Measurements from ENCODE around the gene PMS2. TPM values are rescaled to one million over a fixed set of nuclear protein-coding genes. Genes with fewer than 3 reads are reported as not detected.
"Not testable (repeated sequence)": the region's sequence is repeated elsewhere in the genome, so short reads cannot be mapped to it uniquely, and the experiment has no call there.

The PMS2 gene
- total and polyA plus RNA-seq, 2 donors (not counting 3 experiments of a cell fraction or from before 2014, with no cell fraction given) = 5.2 to 14.5 TPM

DNA sequence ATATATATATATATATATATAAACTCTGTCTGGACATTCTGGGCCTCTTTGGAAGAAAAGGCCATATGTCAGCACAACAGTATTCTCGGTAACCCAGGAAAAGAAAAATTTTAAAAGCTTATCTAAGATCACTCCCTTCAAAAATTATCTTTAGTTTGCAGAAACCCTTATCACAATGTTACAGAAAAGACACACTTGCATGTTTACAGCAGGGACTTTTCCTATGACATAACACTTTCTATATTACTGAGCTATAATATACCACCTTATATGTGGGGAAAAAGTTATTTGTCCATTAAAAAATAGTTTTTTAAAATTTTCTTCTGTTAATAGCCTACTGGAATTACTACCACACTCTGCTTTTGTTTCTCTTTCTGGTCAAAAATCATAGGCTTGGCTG is 47.8 kb upstream of the PMS2 start:
- FAIRE-seq (no peak), DNase-seq (ENCODE audit: low read depth, low spot score) (no peak)
- dilution Hi-C loops (cut with MboI; ENCODE audit: extremely low pct_ligation_motif_present, low sequenced_read_pairs) = no loop called here
- Histone ChIP-seq H3K9me1 (replicated peaks; ENCODE audit: control insufficient read depth, extremely low read depth, insufficient read depth, low read length) (no peaks in the 10 kb centered on the region), H2AFZ (ENCODE audit: low read depth, low read length) (no peak overlapping the region), H3K4me3 (replicated peaks in 1 of 3; ENCODE audit: insufficient read depth in 1 of 3, low read depth in 1 of 3, low read length in 3 of 3) (no peak overlapping the region), H3K9me3 (replicated peaks; ENCODE audit: control insufficient read depth, insufficient read depth, low read length) (no peaks in the 10 kb centered on the region), H3K4me2 (ENCODE audit: insufficient read depth, low read length) (no peak overlapping the region), H3K36me3 (ENCODE audit: control insufficient read depth in 2 of 2, extremely low read depth in 1 of 2, insufficient read depth in 2 of 2, low read length in 2 of 2) (peaks cover 0 to 3% of the 10 kb centered on the region in 2 experiments), H3K9ac (replicated peaks; ENCODE audit: extremely low read depth, insufficient read depth, low read length) (no peak overlapping the region), H4K20me1 (replicated peaks; ENCODE audit: control insufficient read depth, extremely low read depth, insufficient read depth, low read length) (no peaks in the 10 kb centered on the region), H3K4me1 (ENCODE audit: control insufficient read depth, extremely low read depth, insufficient read depth, low read length) (peaks cover 13% of the 10 kb centered on the region), H3K79me2 (ENCODE audit: control insufficient read depth, insufficient read depth, low read length) (peaks cover 33% of the 10 kb centered on the region), H3K27me3 (ENCODE audit: control insufficient read depth in 2 of 2, insufficient read depth in 2 of 2, low read length in 2 of 2) (no peaks in the 10 kb centered on the region), H3K27ac (ENCODE audit: insufficient read depth, low read depth, low read length) (no peak overlapping the region)
- POLR2A ChIA-PET = interaction anchor here (0.8 to 1.0 kb wide), 2 partner anchors 16 to 22 kb away, joined by 4 read pairs; no protein-coding TSS in a partner anchor
- CTCF ChIA-PET = interaction anchor here (1.0 kb wide), 1 partner anchor 50 kb away, joined by 3 read pairs; no protein-coding TSS in a partner anchor
- BruUV-seq (replicated peaks) = no TSS peak
- intact Hi-C loops (cut with micrococcal nuclease) = no loop called here
- no peak for TF ChIP-seq EZH2 (IDR thresholded peaks at IDR 0.05; ENCODE audit: borderline replicate concordance, low read depth, low read length, severe bottlenecking)
- no peak for TF ChIP-seq MYC (IDR thresholded peaks at IDR 0.05; ENCODE audit: low read depth, low read length)
- TF ChIP-seq GATA2 (IDR thresholded peaks at IDR 0.05; ENCODE audit: insufficient read depth, insufficient read length, low read depth, low read length) = no peak
- no peak for TF ChIP-seq FOS (IDR thresholded peaks at IDR 0.05; ENCODE audit: borderline replicate concordance, insufficient read depth, low read length)
- TF ChIP-seq JUN (IDR thresholded peaks at IDR 0.05; ENCODE audit: borderline replicate concordance, insufficient read depth, insufficient read length, low read depth) = no peak
- TF ChIP-seq, protein P1, sequence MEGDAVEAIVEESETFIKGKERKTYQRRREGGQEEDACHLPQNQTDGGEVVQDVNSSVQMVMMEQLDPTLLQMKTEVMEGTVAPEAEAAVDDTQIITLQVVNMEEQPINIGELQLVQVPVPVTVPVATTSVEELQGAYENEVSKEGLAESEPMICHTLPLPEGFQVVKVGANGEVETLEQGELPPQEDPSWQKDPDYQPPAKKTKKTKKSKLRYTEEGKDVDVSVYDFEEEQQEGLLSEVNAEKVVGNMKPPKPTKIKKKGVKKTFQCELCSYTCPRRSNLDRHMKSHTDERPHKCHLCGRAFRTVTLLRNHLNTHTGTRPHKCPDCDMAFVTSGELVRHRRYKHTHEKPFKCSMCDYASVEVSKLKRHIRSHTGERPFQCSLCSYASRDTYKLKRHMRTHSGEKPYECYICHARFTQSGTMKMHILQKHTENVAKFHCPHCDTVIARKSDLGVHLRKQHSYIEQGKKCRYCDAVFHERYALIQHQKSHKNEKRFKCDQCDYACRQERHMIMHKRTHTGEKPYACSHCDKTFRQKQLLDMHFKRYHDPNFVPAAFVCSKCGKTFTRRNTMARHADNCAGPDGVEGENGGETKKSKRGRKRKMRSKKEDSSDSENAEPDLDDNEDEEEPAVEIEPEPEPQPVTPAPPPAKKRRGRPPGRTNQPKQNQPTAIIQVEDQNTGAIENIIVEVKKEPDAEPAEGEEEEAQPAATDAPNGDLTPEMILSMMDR (IDR thresholded peaks at IDR 0.05; ENCODE audit: extremely low read depth in 1 of 2, insufficient read depth in 1 of 2, low read depth in 1 of 2, low read length in 2 of 2) = no peak
- TF ChIP-seq, protein P2, sequence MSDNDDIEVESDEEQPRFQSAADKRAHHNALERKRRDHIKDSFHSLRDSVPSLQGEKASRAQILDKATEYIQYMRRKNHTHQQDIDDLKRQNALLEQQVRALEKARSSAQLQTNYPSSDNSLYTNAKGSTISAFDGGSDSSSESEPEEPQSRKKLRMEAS (IDR thresholded peaks at IDR 0.05; ENCODE audit: insufficient read depth, insufficient read length) = no peak
- no peak for TF ChIP-seq POLR2AphosphoS5 (IDR thresholded peaks at IDR 0.05; ENCODE audit: insufficient read depth, low read depth, low read length)
- TF ChIP-seq POLR2A (IDR thresholded peaks at IDR 0.05; ENCODE audit: low read depth, low read length) = no peak

DNA sequence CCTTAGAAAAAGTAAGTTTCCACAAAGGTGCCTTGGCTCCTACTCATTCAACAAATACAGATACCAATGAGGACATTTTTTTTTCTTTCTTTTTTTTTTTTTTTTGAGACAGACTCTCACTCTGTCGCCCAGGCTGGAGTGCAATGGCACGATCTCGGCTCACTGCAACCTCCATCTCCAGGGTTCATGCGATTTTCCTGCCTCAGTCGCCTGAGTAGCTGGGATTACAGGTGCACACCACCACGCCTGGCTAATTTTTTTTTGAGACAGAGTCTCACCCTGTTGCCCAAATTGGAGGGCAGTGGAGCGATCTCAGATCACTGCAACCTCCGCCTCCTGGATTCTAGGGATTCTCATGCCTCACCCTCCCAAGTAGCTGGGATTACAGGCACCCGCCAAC is 42.3 kb upstream of the PMS2 start:
- H3K4me3 ChIP-seq (replicated peaks in 1 of 3; ENCODE audit: insufficient read depth in 1 of 3, low read depth in 1 of 3, low read length in 3 of 3); H3K36me3 ChIP-seq (ENCODE audit: control insufficient read depth in 2 of 2, extremely low read depth in 1 of 2, insufficient read depth in 2 of 2, low read length in 2 of 2); H3K9me3 ChIP-seq (replicated peaks; ENCODE audit: control insufficient read depth, insufficient read depth, low read length); CTCF ChIA-PET; FAIRE-seq; H3K4me1 ChIP-seq (ENCODE audit: control insufficient read depth, extremely low read depth, insufficient read depth, low read length); intact Hi-C loops (cut with micrococcal nuclease); H3K9ac ChIP-seq (replicated peaks; ENCODE audit: extremely low read depth, insufficient read depth, low read length); POLR2A ChIA-PET; H3K27me3 ChIP-seq (ENCODE audit: control insufficient read depth in 2 of 2, insufficient read depth in 2 of 2, low read length in 2 of 2); H3K27ac ChIP-seq (ENCODE audit: insufficient read depth, low read depth, low read length); dilution Hi-C loops (cut with MboI; ENCODE audit: extremely low pct_ligation_motif_present, low sequenced_read_pairs); H4K20me1 ChIP-seq (replicated peaks; ENCODE audit: control insufficient read depth, extremely low read depth, insufficient read depth, low read length); H3K9me1 ChIP-seq (replicated peaks; ENCODE audit: control insufficient read depth, extremely low read depth, insufficient read depth, low read length); H3K4me2 ChIP-seq (ENCODE audit: insufficient read depth, low read length); H2AFZ ChIP-seq (ENCODE audit: low read depth, low read length); DNase-seq (ENCODE audit: low read depth, low spot score); BruUV-seq (replicated peaks): not testable (repeated sequence)
- H3K79me2 ChIP-seq (ENCODE audit: control insufficient read depth, insufficient read depth, low read length) = peaks cover 10% of the 10 kb centered on the region
